ENCODE results near the gene SYCP2L.

GRCh38 chr6:10838794-10839333, 48.0 kb upstream of the SYCP2L start:
- TF ChIP-seq, protein P1, sequence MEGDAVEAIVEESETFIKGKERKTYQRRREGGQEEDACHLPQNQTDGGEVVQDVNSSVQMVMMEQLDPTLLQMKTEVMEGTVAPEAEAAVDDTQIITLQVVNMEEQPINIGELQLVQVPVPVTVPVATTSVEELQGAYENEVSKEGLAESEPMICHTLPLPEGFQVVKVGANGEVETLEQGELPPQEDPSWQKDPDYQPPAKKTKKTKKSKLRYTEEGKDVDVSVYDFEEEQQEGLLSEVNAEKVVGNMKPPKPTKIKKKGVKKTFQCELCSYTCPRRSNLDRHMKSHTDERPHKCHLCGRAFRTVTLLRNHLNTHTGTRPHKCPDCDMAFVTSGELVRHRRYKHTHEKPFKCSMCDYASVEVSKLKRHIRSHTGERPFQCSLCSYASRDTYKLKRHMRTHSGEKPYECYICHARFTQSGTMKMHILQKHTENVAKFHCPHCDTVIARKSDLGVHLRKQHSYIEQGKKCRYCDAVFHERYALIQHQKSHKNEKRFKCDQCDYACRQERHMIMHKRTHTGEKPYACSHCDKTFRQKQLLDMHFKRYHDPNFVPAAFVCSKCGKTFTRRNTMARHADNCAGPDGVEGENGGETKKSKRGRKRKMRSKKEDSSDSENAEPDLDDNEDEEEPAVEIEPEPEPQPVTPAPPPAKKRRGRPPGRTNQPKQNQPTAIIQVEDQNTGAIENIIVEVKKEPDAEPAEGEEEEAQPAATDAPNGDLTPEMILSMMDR (IDR thresholded peaks at IDR 0.05): no peak
- TF ChIP-seq POLR2A (IDR thresholded peaks at IDR 0.05): no peak

Measured in testis (tissue), 2 donors.